Measurements from ENCODE around the gene VPS51. TPM values are rescaled to one million over a fixed set of nuclear protein-coding genes. Genes with fewer than 3 reads are reported as not detected.

The VPS51 gene
- total RNA-seq, 1 experiment from 2014 or later = 123 TPM

DNA sequence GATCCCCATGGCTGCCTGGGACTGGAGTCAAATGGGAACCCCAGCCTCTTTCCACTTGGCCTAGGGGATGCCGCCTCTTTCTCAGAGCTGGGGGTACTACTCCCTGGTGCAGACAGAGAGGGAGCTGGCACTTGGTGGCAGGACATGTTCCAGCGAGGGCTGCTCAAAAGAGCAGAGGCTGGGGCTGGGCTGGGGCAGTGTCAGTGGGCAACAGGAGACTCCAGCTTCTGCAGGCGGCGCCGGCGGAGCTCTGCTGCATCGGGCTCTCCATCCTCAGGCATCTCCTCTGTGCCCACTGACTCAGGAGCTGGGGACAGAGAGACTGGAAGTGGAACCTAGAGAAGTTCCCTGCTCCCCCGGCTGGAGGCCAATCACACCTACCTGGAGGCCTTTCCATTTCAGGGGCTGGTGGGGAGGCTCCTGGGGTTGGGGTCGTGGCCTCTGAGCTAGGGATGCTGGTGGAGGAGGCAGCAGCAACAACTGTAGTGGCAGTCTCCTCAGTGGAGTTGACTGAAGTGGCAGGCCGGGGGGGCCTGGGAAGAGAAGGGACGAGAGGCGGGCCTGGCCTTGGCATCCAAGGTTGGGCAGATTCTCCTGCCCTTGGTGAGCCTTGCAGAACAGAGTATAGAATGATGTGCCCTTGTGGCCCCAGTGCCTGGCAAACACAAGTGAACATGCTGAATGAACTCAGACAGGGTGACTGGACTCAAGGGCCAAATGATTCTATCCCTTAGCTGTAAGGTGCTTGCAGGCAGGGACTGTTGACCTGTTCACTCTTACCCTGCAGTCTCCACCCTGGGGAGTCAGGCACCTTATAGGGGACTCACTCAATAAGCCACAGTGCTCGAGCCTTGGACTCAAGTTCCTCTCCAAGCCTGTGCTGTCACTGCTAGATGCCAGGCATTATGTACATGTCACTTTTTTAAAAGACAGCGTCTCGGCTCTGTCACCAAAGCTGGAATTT, 32.5 kb downstream of the VPS51 start (continued):
- no peak for TF ChIP-seq ZNF425 (CRISPR knock-in tag; conservative IDR thresholded peaks at IDR 0.05)

GRCh38 chr11:65129649-65130441, 33.8 kb downstream of the VPS51 start:
- Mint-ChIP-seq H3K27me3 (ENCODE audit: low read depth) (no peaks in the 10 kb centered on the region), H3K36me3 (peaks cover 37% of the 10 kb centered on the region), H3K4me1 (peaks cover 12% of the 10 kb centered on the region), H3K9me3 (no peaks in the 10 kb centered on the region), H3K27ac (no peak overlapping the region), H3K4me3 (no peak overlapping the region)
- TF ChIP-seq GTF2I (CRISPR knock-in tag; conservative IDR thresholded peaks at IDR 0.05) = no peak
- DNase-seq (ENCODE audit: low spot score) = no peak
- no peak for ATAC-seq
- ChIA-PET CTCF (interaction anchor here (0.9 to 3.1 kb wide), 8 partner anchors 8 to 186 kb away, joined by 3 to 13 read pairs (median 4); partner anchors contain the start of genes CAPN1, FAU, MRPL49 and TM7SF2), POLR2A (no interaction called here)

- Mint-ChIP-seq H3K4me3 (no peak overlapping the region), H3K9me3 (no peaks in the 10 kb centered on the region), H3K36me3 (peaks cover 27% of the 10 kb centered on the region), H3K27ac (no peak overlapping the region), H3K27me3 (ENCODE audit: low read depth) (no peaks in the 10 kb centered on the region), H3K4me1 (peaks cover 13% of the 10 kb centered on the region)
- DNase-seq (ENCODE audit: low spot score) (no peak), ATAC-seq (no peak)
- POLR2A ChIA-PET = interaction anchor here (0.5 to 1.8 kb wide), 2 partner anchors 9 to 131 kb away, joined by 6 to 7 read pairs; partner anchors contain the start of genes FAU and MRPL49
- CTCF ChIA-PET = interaction anchor here (1.2 to 3.1 kb wide), 7 partner anchors 9 to 185 kb away, joined by 3 to 13 read pairs (median 4); partner anchors contain the start of genes CAPN1, FAU, MRPL49 and TM7SF2
- no peak for TF ChIP-seq SMAD3 (CRISPR knock-in tag; IDR thresholded peaks at IDR 0.05; ENCODE audit: borderline replicate concordance)
These were observed 34.8 kb downstream of the VPS51 start for GRCh38 chr11:65130631-65131416.

DNA sequence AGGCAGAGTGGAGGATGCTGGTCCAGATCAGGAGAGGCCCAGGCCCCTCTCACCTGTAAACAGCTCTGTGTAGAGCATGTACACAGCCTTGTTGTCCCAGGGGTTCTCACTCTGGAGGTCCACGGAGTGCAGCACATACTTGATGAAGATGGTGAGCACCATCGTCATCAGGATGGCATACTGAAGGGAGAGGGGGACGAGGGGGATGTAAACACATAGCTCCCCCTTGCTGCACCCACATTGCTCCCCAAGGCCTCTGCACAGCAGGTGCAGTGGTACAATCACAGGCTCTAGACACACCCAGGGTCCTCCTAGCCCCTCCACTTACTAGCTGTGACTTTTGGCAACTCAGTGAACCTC, 35.4 kb downstream of the VPS51 start:
- no peak for ATAC-seq
- Mint-ChIP-seq H3K27ac (no peak overlapping the region), H3K4me1 (peaks cover 18% of the 10 kb centered on the region), H3K4me3 (no peak overlapping the region), H3K9me3 (no peaks in the 10 kb centered on the region), H3K36me3 (peaks cover 24% of the 10 kb centered on the region), H3K27me3 (ENCODE audit: low read depth) (no peaks in the 10 kb centered on the region)
- CTCF ChIA-PET = interaction anchor here (2.0 to 3.1 kb wide), 2 partner anchors 14 to 50 kb away, joined by 12 to 13 read pairs; partner anchors contain the start of genes CAPN1 and ZNHIT2
- POLR2A ChIA-PET = interaction anchor here (0.5 to 1.8 kb wide), 2 partner anchors 9 to 131 kb away, joined by 6 to 7 read pairs; partner anchors contain the start of genes FAU and MRPL49
- no peak for DNase-seq (ENCODE audit: low spot score)
- TF ChIP-seq IRF1 (CRISPR knock-in tag; IDR thresholded peaks at IDR 0.05) (no peak), EMX1 (CRISPR knock-in tag; IDR thresholded peaks at IDR 0.05) (no peak), ARID4B (CRISPR knock-in tag; IDR thresholded peaks at IDR 0.05; ENCODE audit: borderline replicate concordance) (no peak), TEAD4 (CRISPR knock-in tag; IDR thresholded peaks at IDR 0.05) (no peak), ZNF232 (CRISPR knock-in tag; IDR thresholded peaks at IDR 0.05) (no peak), MXD4 (CRISPR knock-in tag; IDR thresholded peaks at IDR 0.05; ENCODE audit: borderline replicate concordance) (no peak), HMGA2 (CRISPR knock-in tag; IDR thresholded peaks at IDR 0.05) (no peak)
- TF ChIP-seq, protein P1, sequence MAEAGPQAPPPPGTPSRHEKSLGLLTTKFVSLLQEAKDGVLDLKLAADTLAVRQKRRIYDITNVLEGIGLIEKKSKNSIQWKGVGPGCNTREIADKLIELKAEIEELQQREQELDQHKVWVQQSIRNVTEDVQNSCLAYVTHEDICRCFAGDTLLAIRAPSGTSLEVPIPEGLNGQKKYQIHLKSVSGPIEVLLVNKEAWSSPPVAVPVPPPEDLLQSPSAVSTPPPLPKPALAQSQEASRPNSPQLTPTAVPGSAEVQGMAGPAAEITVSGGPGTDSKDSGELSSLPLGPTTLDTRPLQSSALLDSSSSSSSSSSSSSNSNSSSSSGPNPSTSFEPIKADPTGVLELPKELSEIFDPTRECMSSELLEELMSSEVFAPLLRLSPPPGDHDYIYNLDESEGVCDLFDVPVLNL (CRISPR knock-in tag; IDR thresholded peaks at IDR 0.05; ENCODE audit: borderline replicate concordance, low read depth) = no peak
- TF ChIP-seq, protein P2, sequence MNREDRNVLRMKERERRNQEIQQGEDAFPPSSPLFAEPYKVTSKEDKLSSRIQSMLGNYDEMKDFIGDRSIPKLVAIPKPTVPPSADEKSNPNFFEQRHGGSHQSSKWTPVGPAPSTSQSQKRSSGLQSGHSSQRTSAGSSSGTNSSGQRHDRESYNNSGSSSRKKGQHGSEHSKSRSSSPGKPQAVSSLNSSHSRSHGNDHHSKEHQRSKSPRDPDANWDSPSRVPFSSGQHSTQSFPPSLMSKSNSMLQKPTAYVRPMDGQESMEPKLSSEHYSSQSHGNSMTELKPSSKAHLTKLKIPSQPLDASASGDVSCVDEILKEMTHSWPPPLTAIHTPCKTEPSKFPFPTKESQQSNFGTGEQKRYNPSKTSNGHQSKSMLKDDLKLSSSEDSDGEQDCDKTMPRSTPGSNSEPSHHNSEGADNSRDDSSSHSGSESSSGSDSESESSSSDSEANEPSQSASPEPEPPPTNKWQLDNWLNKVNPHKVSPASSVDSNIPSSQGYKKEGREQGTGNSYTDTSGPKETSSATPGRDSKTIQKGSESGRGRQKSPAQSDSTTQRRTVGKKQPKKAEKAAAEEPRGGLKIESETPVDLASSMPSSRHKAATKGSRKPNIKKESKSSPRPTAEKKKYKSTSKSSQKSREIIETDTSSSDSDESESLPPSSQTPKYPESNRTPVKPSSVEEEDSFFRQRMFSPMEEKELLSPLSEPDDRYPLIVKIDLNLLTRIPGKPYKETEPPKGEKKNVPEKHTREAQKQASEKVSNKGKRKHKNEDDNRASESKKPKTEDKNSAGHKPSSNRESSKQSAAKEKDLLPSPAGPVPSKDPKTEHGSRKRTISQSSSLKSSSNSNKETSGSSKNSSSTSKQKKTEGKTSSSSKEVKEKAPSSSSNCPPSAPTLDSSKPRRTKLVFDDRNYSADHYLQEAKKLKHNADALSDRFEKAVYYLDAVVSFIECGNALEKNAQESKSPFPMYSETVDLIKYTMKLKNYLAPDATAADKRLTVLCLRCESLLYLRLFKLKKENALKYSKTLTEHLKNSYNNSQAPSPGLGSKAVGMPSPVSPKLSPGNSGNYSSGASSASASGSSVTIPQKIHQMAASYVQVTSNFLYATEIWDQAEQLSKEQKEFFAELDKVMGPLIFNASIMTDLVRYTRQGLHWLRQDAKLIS (CRISPR knock-in tag; IDR thresholded peaks at IDR 0.05; ENCODE audit: borderline replicate concordance) = no peak
